GM12878 (cell line): ENCODE data around the gene REEP3. TPM values are rescaled to one million over a fixed set of nuclear protein-coding genes. Genes with fewer than 3 reads are reported as not detected.

Experiments used
- ATAC-seq: fragments of 200-7000 bp; cut with Tn5 transposase; 3 replicates; pipeline ENCODE4 v1.9.1; 2020; ENCODE audit warnings: mild to moderate bottlenecking, moderate library complexity
- BruUV-seq: library from RNA; stranded (reverse); fragments of 400-500 nt; replicated peaks from 2 replicates; lab custom pipeline; 2021; lab: Mats Ljungman, UMichigan
- CTCF ChIA-PET: fragments of 300-600 bp; sonication (Branson Sonifier 250); formaldehyde crosslinking; extraction: SDS; loops from one replicate; lab custom pipeline; 2021; ENCODE audit warnings: inconsistent platforms; lab: Yijun Ruan, JAX
- POLR2A ChIA-PET: fragments of 350-600 bp; formaldehyde crosslinking; extraction: SDS; loops from one replicate; lab custom pipeline; 2021; ENCODE audit warnings: inconsistent platforms; lab: Charles Lee
- RAD21 ChIA-PET: fragments of 300-600 bp; sonication (Branson Sonifier 250); formaldehyde crosslinking; loops from one replicate; lab custom pipeline; 2023; ENCODE audit warnings: antibody characterized with exemption; ENCODE audit not compliant: unreplicated experiment; lab: Charles Lee
- SMC1A ChIA-PET: fragments of 300-600 bp; sonication (Branson Sonifier 250); formaldehyde crosslinking; loops from one replicate; lab custom pipeline; 2023; ENCODE audit not compliant: unreplicated experiment, uncharacterized antibody; lab: Charles Lee
- DNase-seq: peaks from one replicate; pipeline ENCODE4 v3.0.0-alpha.2; 2011; ENCODE audit warnings: low read depth, low spot score
- FAIRE-seq: peaks from 3 replicates; lab custom pipeline; 2011; peaks lifted over from hg19 to GRCh38; lab: Jason Lieb, UNC
- H2AFZ ChIP-seq: 2 replicates; pipeline ENCODE4 v1.6.0; 2011; ENCODE audit warnings: low read depth, low read length, control low read depth; ENCODE audit not compliant: control insufficient read depth
- H3K27ac ChIP-seq: 2 replicates; pipeline ENCODE4 v1.5.1; 2011; ENCODE audit warnings: control low read depth; ENCODE audit not compliant: control insufficient read depth, insufficient read depth
- H3K27me3 ChIP-seq, 2 experiments: replicated peaks in 1 of 2; 2 replicates each; pipeline versions ENCODE4 v1.6.0 to v1.6.1; 2011; ENCODE audit warnings: low read length in 1 of 2; ENCODE audit not compliant: control insufficient read depth in 2 of 2, insufficient read depth in 2 of 2
- H3K36me3 ChIP-seq, 2 experiments: 2 replicates each; pipeline ENCODE4 v1.5.1; 2011; ENCODE audit warnings: low read length in 1 of 2; ENCODE audit not compliant: control insufficient read depth in 2 of 2, insufficient read depth in 2 of 2
- H3K4me1 ChIP-seq: 2 replicates; pipeline ENCODE4 v1.6.1; 2011; ENCODE audit warnings: mild to moderate bottlenecking, low read length, moderate library complexity, mixed read lengths; ENCODE audit not compliant: control insufficient read depth, insufficient read depth
- H3K4me2 ChIP-seq: 2 replicates; pipeline ENCODE4 v1.6.0; 2011; ENCODE audit warnings: control low read depth; ENCODE audit not compliant: control insufficient read depth, insufficient read depth
- H3K4me3 ChIP-seq: fragments of 200-600 bp; sonication (generic); 2 replicates; pipeline ENCODE4 v1.5.1; 2016
- H3K79me2 ChIP-seq: 2 replicates; pipeline ENCODE4 v1.6.0; 2011; ENCODE audit warnings: low read length; ENCODE audit not compliant: control insufficient read depth, insufficient read depth
- H3K9ac ChIP-seq: 2 replicates; pipeline ENCODE4 v1.8.0; 2011; ENCODE audit warnings: low read length, control low read depth, mixed read lengths; ENCODE audit not compliant: control insufficient read depth, insufficient read depth
- H3K9me3 ChIP-seq: replicated peaks from 3 replicates; pipeline ENCODE4 v1.5.1; 2011; ENCODE audit warnings: mild to moderate bottlenecking, low read length; ENCODE audit not compliant: control insufficient read depth, insufficient read depth
- H4K20me1 ChIP-seq: 2 replicates; pipeline ENCODE4 v1.6.0; 2011; ENCODE audit not compliant: control insufficient read depth, insufficient read depth
- EGR1 ChIP-seq, 2 experiments: IDR thresholded peaks; 1 replicate in 1 of 2; 2 replicates in 1 of 2; pipeline ENCODE4 v1.6.1; 2011 to 2012; ENCODE audit warnings: low read depth in 2 of 2, low read length in 2 of 2, borderline replicate concordance in 1 of 2, mild to moderate bottlenecking in 1 of 2, moderate library complexity in 1 of 2
- KAT2A ChIP-seq: conservative IDR thresholded peaks from 2 replicates; pipeline ENCODE4 v1.6.1; 2011; ENCODE audit warnings: low read depth, low read length; ENCODE audit not compliant: control insufficient read depth
- USF2 ChIP-seq: IDR thresholded peaks from 2 replicates; pipeline ENCODE4 v1.6.1; 2011; ENCODE audit warnings: low read depth, low read length, improper control_type of control experiment, borderline replicate concordance
- ZBTB40 ChIP-seq: fragments of 450-650 bp; IDR thresholded peaks from 2 replicates; pipeline ENCODE4 v1.6.1; 2016; ENCODE audit warnings: mild to moderate bottlenecking, moderate library complexity, borderline replicate concordance
- WGBS: methylation state at CpG from one replicate; pipeline ENCODE4 v1.1.6; 2016; ENCODE audit warnings: low lambda C conversion rate; ENCODE audit not compliant: insufficient replicate concordance, insufficient coverage; ENCODE audit errors: missing lambda C conversion rate; 5-methylcytosine and 5-hydroxymethylcytosine counted together
- in situ Hi-C: fragments of 300-500 bp; cut with MboI; formaldehyde crosslinking; loops from 9 replicates; pipeline ENCODE4 v1.14.3; 2018; ENCODE audit warnings: mixed read lengths
- intact Hi-C: fragments of 100-400 bp; cut with micrococcal nuclease; formaldehyde crosslinking; loops from one replicate; pipeline ENCODE4 v1.14.2; 2022; ENCODE audit not compliant: unreplicated experiment
- polyA plus RNA-seq, 11 experiments: library from polyadenylated mRNA; depleted of rRNA in 4 of 11; unstranded in 6 of 11; stranded (reverse) in 5 of 11; fragments of >200 nt; fragmentation: Nextera tagmentation in 4 of 11; fragmentation: Illumina TruSeq in 1 of 11; extraction: Ambion mirVana in 4 of 11; extraction: Trizol in 1 of 11; gene quantifications; 1 replicate in 1 of 11; 2 replicates in 10 of 11; pipeline versions ENCODE4 v1.2.1 to v1.2.3, GENCODE V29; 2011 to 2016; ENCODE audit warnings: inconsistent platforms in 2 of 11, missing spikeins in 2 of 11, low read depth in 1 of 11
- total RNA-seq, 4 experiments: library from RNA; depleted of rRNA in 3 of 4; stranded (reverse); fragments of >200 nt in 3 of 4; fragmentation: Illumina TruSeq in 1 of 4; extraction: Trizol in 1 of 4; gene quantifications; 2 replicates each; pipeline versions ENCODE4 v1.2.1 to v1.2.3, GENCODE V29; 2013 to 2021

The REEP3 gene
- total and polyA plus RNA-seq, 10 of the 15 experiments (the other 5 are each of a cell fraction or from before 2014, with no cell fraction given) = 4.9 to 25.9 (median 16.2) TPM

GRCh38 chr10:63474488-63474887 is 46.7 kb upstream of the REEP3 start (continued):
- TF ChIP-seq KAT2A (no peak), EGR1 (IDR thresholded peaks at IDR 0.05; ENCODE audit: borderline replicate concordance in 1 of 2, low read depth in 2 of 2, low read length in 2 of 2) (no peak)

- RAD21 ChIA-PET = interaction anchor here (0.6 to 1.3 kb wide), 3 partner anchors 16 to 28 kb away, joined by 3 to 4 read pairs (median 3); no protein-coding TSS in a partner anchor
- in situ Hi-C loops (no loop called here), intact Hi-C loops (no loop called here)
- ATAC-seq (peak; percentile 62), DNase-seq (no peak), FAIRE-seq (no peak)
- H3K4me1 ChIP-seq = no peaks in the 10 kb centered on the region
- CTCF ChIA-PET = interaction anchor here (0.6 to 0.7 kb wide), 2 partner anchors 118 to 140 kb away, joined by 3 to 4 read pairs; no protein-coding TSS in a partner anchor
- H3K36me3 ChIP-seq = no peaks in the 10 kb centered on the region
- no peak overlapping the region for H3K27ac ChIP-seq
- BruUV-seq = no TSS peak
- TF ChIP-seq ZBTB40 (peak; percentile 60; the same call in 1 of the 2 replicates), USF2 (no peak)
- POLR2A ChIA-PET = no interaction called here
- H3K4me2 ChIP-seq = no peak overlapping the region
- H3K27me3 ChIP-seq = no peaks in the 10 kb centered on the region
- peaks cover 12% of the 10 kb centered on the region for H3K79me2 ChIP-seq
- H3K9me3 ChIP-seq = no peaks in the 10 kb centered on the region; the same call in 2 of the 3 replicates
- WGBS = 6% methylated on average over 1 of the region's 1 CpG
- no peak overlapping the region for H3K4me3 ChIP-seq
- no peak overlapping the region for H2AFZ ChIP-seq
- SMC1A ChIA-PET = interaction anchor here (0.9 to 2.0 kb wide), 7 partner anchors 10 to 261 kb away, joined by 3 to 6 read pairs (median 4); no protein-coding TSS in a partner anchor
- no peak overlapping the region for H3K9ac ChIP-seq
- H4K20me1 ChIP-seq = no peaks in the 10 kb centered on the region
Observed at GRCh38 chr10:63477927-63478326, 43.3 kb upstream of the REEP3 start.
